Suprapubic skin (tissue), 3 donors: ENCODE measurements around the gene GAB3.

Source experiments
- POLR2A ChIP-seq, 2 donors: fragments of 450-650 bp; IDR thresholded peaks; one replicate each; pipeline ENCODE4 v1.6.1; 2017; ENCODE audit warnings: antibody characterized with exemption in 2 of 2, mild to moderate bottlenecking in 2 of 2, moderate library complexity in 2 of 2
- TF ChIP-seq, protein P1 (sequence below), 2 donors: fragments of 200-600 bp in 1 of 2; fragments of 450-650 bp in 1 of 2; sonication (generic) in 1 of 2; IDR thresholded peaks; one replicate each; pipeline ENCODE4 v1.5.1; 2016 to 2019; ENCODE audit warnings: antibody characterized with exemption in 2 of 2, mild to moderate bottlenecking in 1 of 2, moderate library complexity in 1 of 2

- TF ChIP-seq, protein P1, sequence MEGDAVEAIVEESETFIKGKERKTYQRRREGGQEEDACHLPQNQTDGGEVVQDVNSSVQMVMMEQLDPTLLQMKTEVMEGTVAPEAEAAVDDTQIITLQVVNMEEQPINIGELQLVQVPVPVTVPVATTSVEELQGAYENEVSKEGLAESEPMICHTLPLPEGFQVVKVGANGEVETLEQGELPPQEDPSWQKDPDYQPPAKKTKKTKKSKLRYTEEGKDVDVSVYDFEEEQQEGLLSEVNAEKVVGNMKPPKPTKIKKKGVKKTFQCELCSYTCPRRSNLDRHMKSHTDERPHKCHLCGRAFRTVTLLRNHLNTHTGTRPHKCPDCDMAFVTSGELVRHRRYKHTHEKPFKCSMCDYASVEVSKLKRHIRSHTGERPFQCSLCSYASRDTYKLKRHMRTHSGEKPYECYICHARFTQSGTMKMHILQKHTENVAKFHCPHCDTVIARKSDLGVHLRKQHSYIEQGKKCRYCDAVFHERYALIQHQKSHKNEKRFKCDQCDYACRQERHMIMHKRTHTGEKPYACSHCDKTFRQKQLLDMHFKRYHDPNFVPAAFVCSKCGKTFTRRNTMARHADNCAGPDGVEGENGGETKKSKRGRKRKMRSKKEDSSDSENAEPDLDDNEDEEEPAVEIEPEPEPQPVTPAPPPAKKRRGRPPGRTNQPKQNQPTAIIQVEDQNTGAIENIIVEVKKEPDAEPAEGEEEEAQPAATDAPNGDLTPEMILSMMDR (IDR thresholded peaks at IDR 0.05), result no peak
- no peak for TF ChIP-seq POLR2A (IDR thresholded peaks at IDR 0.05)
Measured at GRCh38 chrX:154727418-154727817, 23.5 kb downstream of the GAB3 start.
